ENCODE results near the gene BHMT2. TPM values are rescaled to one million over a fixed set of nuclear protein-coding genes. Genes with fewer than 3 reads are reported as not detected.

The BHMT2 gene
- total and polyA plus RNA-seq, 4 experiments from 2014 or later = not detected

- no peaks in the 10 kb centered on the region for H3K36me3 Mint-ChIP-seq
- no peak overlapping the region for H3K4me3 Mint-ChIP-seq
- H3K9me3 Mint-ChIP-seq = no peaks in the 10 kb centered on the region
- Histone ChIP-seq H3K27ac (ENCODE audit: low read depth, low read length) (no peak overlapping the region), H3K27me3 (ENCODE audit: insufficient read depth, low read length) (peaks cover 6% of the 10 kb centered on the region), H3K9me3 (ENCODE audit: control insufficient read depth in 1 of 2, low read length in 2 of 2) (no peaks in the 10 kb centered on the region), H3K4me3 (ENCODE audit: low read length in 2 of 2) (no peak overlapping the region), H3K36me3 (ENCODE audit: insufficient read depth, low read length) (no peaks in the 10 kb centered on the region), H3K4me1 (ENCODE audit: insufficient read depth, low read length) (no peaks in the 10 kb centered on the region)
- peaks cover 47 to 48% of the 10 kb centered on the region in 2 donors for H3K27me3 Mint-ChIP-seq
- POLR2A ChIA-PET (ENCODE audit: partially characterized antibody) = no interaction called here
- H3K27ac Mint-ChIP-seq = no peak overlapping the region
- no peak for DNase-seq
- H3K4me1 Mint-ChIP-seq = peaks cover 0 to 5% (median 0%) of the 10 kb centered on the region in 4 donors
- CTCF ChIA-PET (ENCODE audit: partially characterized antibody) = interaction anchor here (1.9 to 2.0 kb wide), 2 partner anchors 83 to 86 kb away, joined by 5 to 9 read pairs; no protein-coding TSS in a partner anchor
- intact Hi-C loops (cut with micrococcal nuclease) = no loop called here
Measured at GRCh38 chr5:79108086-79108485, 38.5 kb downstream of the BHMT2 start.

- H3K27ac Mint-ChIP-seq = no peak overlapping the region
- intact Hi-C loops (cut with micrococcal nuclease) = no loop called here
Measured at GRCh38 chr5:79108792-79109191, 39.2 kb downstream of the BHMT2 start.

GRCh38 chr5:79109527-79110492 lies 40.2 kb downstream of the BHMT2 start:
- no peak overlapping the region for H3K4me3 Mint-ChIP-seq
- intact Hi-C loops (cut with micrococcal nuclease) = loop anchor here (1.0 kb wide), 1 partner anchor 129 kb away; no protein-coding TSS in a partner anchor
- DNase-seq = peak in 4 of 5 donors; percentile 15 to 28 (median 21)
- H3K4me1 Mint-ChIP-seq = peaks cover 0 to 5% (median 0%) of the 10 kb centered on the region in 4 donors
- H3K4me1 ChIP-seq (ENCODE audit: insufficient read depth, low read length) = no peaks in the 10 kb centered on the region
- H3K27ac Mint-ChIP-seq = no peak overlapping the region
- H3K36me3 Mint-ChIP-seq = no peaks in the 10 kb centered on the region
- POLR2A ChIA-PET (ENCODE audit: partially characterized antibody) = no interaction called here
- no peak overlapping the region for H3K27ac ChIP-seq (ENCODE audit: low read depth, low read length)
- no peak overlapping the region for H3K4me3 ChIP-seq (ENCODE audit: low read length in 2 of 2)
- no peaks in the 10 kb centered on the region for H3K9me3 Mint-ChIP-seq
- CTCF ChIA-PET (ENCODE audit: partially characterized antibody) = interaction anchor here (0.9 to 2.0 kb wide), 2 partner anchors 9 to 88 kb away, joined by 4 to 5 read pairs; no protein-coding TSS in a partner anchor
- no peaks in the 10 kb centered on the region for H3K36me3 ChIP-seq (ENCODE audit: insufficient read depth, low read length)
- peaks cover 6% of the 10 kb centered on the region for H3K27me3 ChIP-seq (ENCODE audit: insufficient read depth, low read length)
- peaks cover 44 to 45% of the 10 kb centered on the region in 2 donors for H3K27me3 Mint-ChIP-seq
- H3K9me3 ChIP-seq (ENCODE audit: control insufficient read depth in 1 of 2, low read length in 2 of 2) = no peaks in the 10 kb centered on the region

More at GRCh38 chr5:79108792-79109191, 39.2 kb downstream of the BHMT2 start:
- no peak overlapping the region for H3K4me3 ChIP-seq (ENCODE audit: low read length in 2 of 2)
- no peaks in the 10 kb centered on the region for H3K4me1 ChIP-seq (ENCODE audit: insufficient read depth, low read length)
- no peaks in the 10 kb centered on the region for H3K36me3 ChIP-seq (ENCODE audit: insufficient read depth, low read length)
- no peaks in the 10 kb centered on the region for H3K9me3 ChIP-seq (ENCODE audit: control insufficient read depth in 1 of 2, low read length in 2 of 2)
- Mint-ChIP-seq H3K9me3 (no peaks in the 10 kb centered on the region), H3K27me3 (peaks cover 47 to 50% of the 10 kb centered on the region in 2 donors), H3K4me3 (no peak overlapping the region), H3K36me3 (no peaks in the 10 kb centered on the region), H3K4me1 (peaks cover 0 to 5% (median 0%) of the 10 kb centered on the region in 4 donors)
- peaks cover 6% of the 10 kb centered on the region for H3K27me3 ChIP-seq (ENCODE audit: insufficient read depth, low read length)
- POLR2A ChIA-PET (ENCODE audit: partially characterized antibody) = no interaction called here
- no peak for DNase-seq
- CTCF ChIA-PET (ENCODE audit: partially characterized antibody) = interaction anchor here (0.9 to 2.0 kb wide), 2 partner anchors 10 to 87 kb away, joined by 4 to 5 read pairs; no protein-coding TSS in a partner anchor
- H3K27ac ChIP-seq (ENCODE audit: low read depth, low read length) = no peak overlapping the region

GRCh38 chr5:79111387-79111959 lies 41.9 kb downstream of the BHMT2 start, which contains the start of gene BHMT:
TSS of gene BHMT (plus strand) at chr5:79111809. CDS start at chr5:79111886, 77 bp downstream.
- peaks cover 6% of the 10 kb centered on the region for H3K27me3 ChIP-seq (ENCODE audit: insufficient read depth, low read length)
- no peak for DNase-seq
- H3K9me3 ChIP-seq (ENCODE audit: control insufficient read depth in 1 of 2, low read length in 2 of 2) = no peaks in the 10 kb centered on the region
- intact Hi-C loops (cut with micrococcal nuclease) = no loop called here
- H3K4me3 Mint-ChIP-seq = no peak within 1 kb of the TSS
- no peaks in the 10 kb centered on the region for H3K36me3 Mint-ChIP-seq
- H3K27ac Mint-ChIP-seq = no peak within 1 kb of the TSS
- POLR2A ChIA-PET (ENCODE audit: partially characterized antibody) = no interaction called here
- CTCF ChIA-PET (ENCODE audit: partially characterized antibody) = no interaction called here
- H3K4me3 ChIP-seq (ENCODE audit: low read length in 2 of 2) = no peak within 1 kb of the TSS
- no peaks in the 10 kb centered on the region for H3K9me3 Mint-ChIP-seq
- peaks cover 39 to 40% of the 10 kb centered on the region in 2 donors for H3K27me3 Mint-ChIP-seq
- H3K36me3 ChIP-seq (ENCODE audit: insufficient read depth, low read length) = no peaks in the 10 kb centered on the region
- H3K27ac ChIP-seq (ENCODE audit: low read depth, low read length) = no peak within 1 kb of the TSS
- H3K4me1 ChIP-seq (ENCODE audit: insufficient read depth, low read length) = no peaks in the 10 kb centered on the region
- peaks cover 0 to 5% (median 0%) of the 10 kb centered on the region in 4 donors for H3K4me1 Mint-ChIP-seq

GRCh38 chr5:79111960-79112702 lies 42.6 kb downstream of the BHMT2 start:
- no peak overlapping the region for H3K4me3 ChIP-seq (ENCODE audit: low read length in 2 of 2)
- Mint-ChIP-seq H3K9me3 (no peaks in the 10 kb centered on the region), H3K27ac (no peak overlapping the region), H3K27me3 (peaks cover 34 to 35% of the 10 kb centered on the region in 2 donors), H3K4me3 (no peak overlapping the region), H3K4me1 (peaks cover 0 to 5% (median 0%) of the 10 kb centered on the region in 4 donors), H3K36me3 (no peaks in the 10 kb centered on the region)
- intact Hi-C loops (cut with micrococcal nuclease) = no loop called here
- no peak for DNase-seq
- H3K36me3 ChIP-seq (ENCODE audit: insufficient read depth, low read length) = no peaks in the 10 kb centered on the region
- no peak overlapping the region for H3K27ac ChIP-seq (ENCODE audit: low read depth, low read length)
- H3K27me3 ChIP-seq (ENCODE audit: insufficient read depth, low read length) = peaks cover 6% of the 10 kb centered on the region
- ChIA-PET POLR2A (ENCODE audit: partially characterized antibody) (no interaction called here), CTCF (ENCODE audit: partially characterized antibody) (no interaction called here)
- no peaks in the 10 kb centered on the region for H3K4me1 ChIP-seq (ENCODE audit: insufficient read depth, low read length)
- H3K9me3 ChIP-seq (ENCODE audit: control insufficient read depth in 1 of 2, low read length in 2 of 2) = no peaks in the 10 kb centered on the region

GRCh38 chr5:79112703-79113058 lies 43.1 kb downstream of the BHMT2 start:
- intact Hi-C loops (cut with micrococcal nuclease) = no loop called here

More at GRCh38 chr5:79112703-79113058, 43.1 kb downstream of the BHMT2 start:
- no peaks in the 10 kb centered on the region for H3K36me3 ChIP-seq (ENCODE audit: insufficient read depth, low read length)
- Mint-ChIP-seq H3K4me1 (peaks cover 0 to 5% (median 0%) of the 10 kb centered on the region in 4 donors), H3K36me3 (no peaks in the 10 kb centered on the region), H3K27ac (no peak overlapping the region), H3K9me3 (no peaks in the 10 kb centered on the region), H3K27me3 (peaks cover 32 to 33% of the 10 kb centered on the region in 2 donors), H3K4me3 (no peak overlapping the region)
- no peaks in the 10 kb centered on the region for H3K4me1 ChIP-seq (ENCODE audit: insufficient read depth, low read length)
- POLR2A ChIA-PET (ENCODE audit: partially characterized antibody) = no interaction called here
- H3K9me3 ChIP-seq (ENCODE audit: control insufficient read depth in 1 of 2, low read length in 2 of 2) = no peaks in the 10 kb centered on the region
- H3K27me3 ChIP-seq (ENCODE audit: insufficient read depth, low read length) = peaks cover 6% of the 10 kb centered on the region
- DNase-seq = no peak
- H3K4me3 ChIP-seq (ENCODE audit: low read length in 2 of 2) = no peak overlapping the region
- no peak overlapping the region for H3K27ac ChIP-seq (ENCODE audit: low read depth, low read length)
- CTCF ChIA-PET (ENCODE audit: partially characterized antibody) = no interaction called here

Data from CD4-positive, alpha-beta memory T cell (primary cell).